GM21786 (cell line): Measurements from ENCODE around the gene TRIM3.
"Not testable (repeated sequence)": the region's sequence is repeated elsewhere in the genome, so short reads cannot be mapped to it uniquely, and the experiment has no call there.

Source experiments
- ATAC-seq: cut with Tn5 transposase; IDR thresholded peaks from one replicate; pipeline ENCODE4 v1.9.1; 2021; ENCODE audit not compliant: unreplicated experiment

Gene TRIM3

DNA sequence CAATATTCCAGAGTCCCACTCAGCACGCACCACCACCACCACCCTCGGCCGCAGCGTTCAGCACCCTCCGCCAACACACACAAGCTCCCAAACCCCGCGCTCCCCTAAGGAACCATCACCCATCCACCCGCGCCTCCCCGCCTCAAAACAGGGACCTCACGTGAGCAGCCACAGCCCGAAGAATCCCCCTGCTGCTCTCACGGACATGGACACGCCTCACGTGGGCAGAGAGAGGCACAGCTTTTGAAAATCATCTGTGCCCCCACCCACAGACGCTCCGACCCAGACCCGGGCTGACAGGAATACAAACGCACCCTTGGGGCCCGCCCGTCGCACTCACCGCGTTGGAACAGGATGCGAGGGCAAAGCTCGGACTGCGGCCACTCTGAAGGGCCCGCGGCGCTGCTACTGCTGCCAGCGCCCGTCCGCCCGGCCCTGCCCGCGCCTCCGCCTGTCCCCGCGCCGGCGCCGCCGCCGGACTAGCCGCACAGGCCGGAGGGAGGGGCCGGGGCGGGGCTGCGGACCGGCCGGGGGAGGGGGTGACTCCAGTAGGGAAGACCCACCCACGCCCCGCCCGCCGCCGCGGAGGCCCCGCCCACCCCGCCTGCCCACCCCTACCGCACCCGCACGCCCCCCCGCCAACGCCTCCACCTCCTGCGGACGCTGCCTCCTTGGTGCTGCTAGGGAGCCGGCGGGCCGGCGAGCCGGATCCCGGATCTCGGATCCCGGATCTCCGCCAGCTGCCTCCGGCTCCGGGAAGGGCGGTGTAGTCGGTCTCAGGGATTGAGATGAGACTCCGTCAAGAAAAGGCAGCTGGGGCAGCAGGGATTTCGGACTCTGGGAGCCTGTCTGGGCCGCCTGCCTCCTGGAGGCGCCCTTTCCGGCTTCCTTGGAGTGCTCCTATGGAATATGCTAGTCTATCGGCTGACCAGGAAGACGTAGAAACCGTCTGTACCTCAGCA is at the start of gene TRIM3:
TRIM3 (minus strand) TSS at position 491 of the 962 bp plus-strand sequence. CDS start 8,246 bp downstream, outside the sequence.
- peak; percentile 54 for ATAC-seq

DNA sequence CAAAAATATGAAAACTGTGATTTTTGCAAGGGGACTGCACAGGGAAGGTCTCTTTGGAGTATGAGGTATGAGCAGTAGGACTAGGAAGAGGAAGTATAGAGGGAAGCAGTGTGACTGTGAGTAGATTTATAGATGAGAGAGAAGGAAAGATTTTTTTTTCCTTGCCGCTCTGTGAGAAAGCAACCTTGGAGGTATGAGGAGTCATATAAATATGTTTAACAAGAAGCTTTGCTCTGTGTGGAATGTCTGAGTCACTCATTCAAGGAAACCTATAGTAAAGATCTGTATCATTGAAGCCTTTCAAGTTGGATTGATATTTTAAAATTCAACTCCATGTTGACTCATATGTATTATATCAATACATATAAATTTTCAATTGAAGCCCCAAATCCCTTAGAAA is 49.5 kb upstream of the TRIM3 start:
- no peak for ATAC-seq

DNA sequence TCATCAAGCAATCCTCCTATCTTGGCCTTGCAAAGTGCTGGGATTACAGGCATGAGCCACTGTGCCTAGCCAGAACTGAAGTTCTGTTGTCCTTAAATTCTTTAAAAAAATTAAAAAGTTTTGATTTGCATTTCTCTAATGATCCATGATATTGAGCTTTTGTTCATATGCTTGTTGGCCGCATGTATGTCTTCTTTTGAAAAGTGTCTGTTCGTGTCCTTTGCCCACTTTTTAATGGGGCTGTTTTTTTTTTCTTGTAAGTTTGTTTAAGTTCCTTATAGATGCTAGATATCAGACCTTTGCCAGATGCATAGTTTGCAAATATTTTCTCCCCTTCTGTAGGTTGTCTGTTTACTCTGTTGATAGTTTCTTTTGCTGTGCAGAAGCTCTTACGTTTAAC is 48.2 kb upstream of the TRIM3 start:
- not testable (repeated sequence) for ATAC-seq

DNA sequence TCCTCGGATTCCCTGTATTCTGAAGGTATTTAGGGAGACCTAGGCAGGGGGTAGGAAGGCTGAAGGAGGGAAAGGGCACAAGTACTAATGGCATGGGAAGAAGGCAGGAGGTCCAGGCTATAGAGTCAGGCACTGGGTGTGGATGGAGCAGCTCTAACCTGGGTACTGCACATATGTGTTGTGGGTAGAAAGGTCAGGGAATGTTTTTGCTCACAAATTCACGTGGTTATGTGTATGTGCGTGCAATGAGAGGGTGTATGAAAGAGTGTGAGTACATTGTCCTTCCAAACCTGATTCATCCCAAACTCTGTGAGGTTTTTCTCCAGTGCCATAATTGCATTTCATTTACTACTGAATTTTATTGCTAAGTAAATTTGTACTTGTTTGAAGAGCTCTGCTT is 46.5 kb upstream of the TRIM3 start:
- ATAC-seq, result no peak

DNA sequence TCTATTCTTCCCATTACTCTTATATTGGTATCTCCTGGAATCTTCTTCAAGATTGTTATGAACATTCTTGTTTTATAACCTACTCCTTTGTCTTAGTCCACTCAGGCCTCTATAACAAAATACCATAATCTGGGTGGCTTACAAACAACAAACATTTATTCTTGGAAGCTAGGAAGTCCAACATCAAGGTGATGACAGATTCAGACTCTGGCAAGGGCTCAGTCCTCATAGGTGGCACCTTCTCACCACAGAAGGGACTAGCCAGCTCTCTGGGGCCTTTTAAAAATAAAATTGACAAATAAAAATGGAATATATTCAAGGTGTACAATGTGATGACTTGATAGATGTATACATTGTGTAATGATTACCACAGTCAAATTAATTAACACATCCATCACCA is 43.1 kb upstream of the TRIM3 start:
- ATAC-seq, result no peak

DNA sequence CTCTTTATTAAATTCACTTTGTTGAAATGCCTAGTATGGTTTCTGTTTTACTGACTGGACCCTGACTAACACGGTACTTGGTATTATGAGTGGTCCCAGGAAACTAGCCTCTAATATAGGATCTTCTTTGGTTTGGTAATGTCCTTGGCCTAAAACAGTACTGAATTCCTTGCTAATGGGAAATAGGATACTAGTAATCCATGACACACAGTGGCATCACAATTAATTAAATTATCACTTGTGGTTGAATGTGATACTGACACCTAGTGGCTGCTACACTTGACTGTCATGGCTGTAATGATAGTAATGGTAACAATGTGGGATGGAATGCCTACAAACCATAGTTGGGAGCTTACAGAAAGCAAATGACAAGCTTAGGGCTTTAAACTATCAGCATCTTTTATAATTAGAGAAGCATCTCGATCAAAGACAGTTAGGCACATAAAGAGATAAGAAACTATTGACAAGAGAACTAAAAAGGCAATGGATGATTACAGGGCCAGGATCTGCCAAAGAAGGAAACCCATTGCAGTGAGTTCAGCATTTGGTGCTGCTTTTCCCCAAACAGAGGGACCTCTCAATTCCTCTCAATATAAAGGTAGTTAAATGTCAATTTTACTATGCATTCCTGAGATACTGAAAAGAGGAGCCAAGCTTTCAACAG is 32.0 kb upstream of the TRIM3 start:
- ATAC-seq, result no peak

DNA sequence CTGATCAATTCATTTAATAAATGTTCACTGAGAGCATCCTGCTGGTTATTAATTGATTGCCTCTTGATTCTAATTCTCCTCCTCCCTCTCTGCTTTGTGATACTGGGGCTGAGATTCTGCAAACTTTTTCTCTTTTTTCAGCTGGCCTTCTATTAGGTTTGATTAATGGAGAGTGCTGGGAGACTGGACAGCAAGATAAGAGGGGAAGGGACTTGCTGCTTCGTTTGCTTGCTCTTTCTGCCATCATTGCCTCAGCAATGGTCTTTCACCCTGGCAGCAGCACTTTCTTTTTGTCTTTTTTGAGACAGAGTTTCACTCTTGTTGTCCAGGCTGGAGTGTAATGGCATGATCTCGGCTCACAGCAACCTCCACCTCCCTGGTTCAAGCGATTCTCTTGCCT is 30.4 kb upstream of the TRIM3 start:
- no peak for ATAC-seq

DNA sequence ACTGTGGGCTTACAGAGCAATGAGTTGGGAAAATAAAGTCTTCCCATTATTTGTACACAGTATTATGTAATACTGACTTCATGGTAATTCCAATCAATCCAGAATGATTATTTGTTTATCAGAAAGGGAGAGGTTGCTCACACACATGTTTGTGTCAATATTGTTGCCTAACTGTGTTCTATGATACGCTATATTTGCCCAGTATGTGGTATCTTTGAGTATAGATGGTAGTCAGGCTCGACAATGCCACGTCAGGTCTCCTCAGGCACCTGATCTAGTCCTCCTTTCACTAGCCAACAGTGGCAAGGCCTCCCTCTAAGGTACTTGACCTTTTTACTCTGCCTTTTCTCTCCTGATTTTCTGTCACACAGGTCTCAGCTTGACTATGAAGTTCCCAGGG is 28.6 kb upstream of the TRIM3 start:
- ATAC-seq, result no peak

DNA sequence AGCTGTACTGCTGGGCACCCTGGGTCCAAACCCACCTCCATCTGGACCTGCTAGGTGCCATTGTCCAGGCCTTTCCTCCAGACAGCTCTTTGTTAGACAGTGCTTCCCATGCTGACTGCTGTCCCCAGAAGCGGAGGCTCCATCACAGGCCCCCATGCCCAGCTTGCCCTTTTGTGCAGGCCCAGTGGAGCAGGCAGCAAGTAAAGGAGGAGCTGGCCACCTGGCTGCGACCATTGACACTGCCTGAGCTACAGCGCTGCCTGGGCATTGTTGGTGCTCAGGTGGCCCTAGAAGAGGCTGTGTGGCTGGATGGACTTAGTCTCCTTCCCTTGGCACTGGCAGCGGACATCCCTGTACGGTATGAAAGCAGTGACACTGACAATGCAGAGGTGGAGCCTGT is 24.8 kb upstream of the TRIM3 start:
- ATAC-seq, result no peak

DNA sequence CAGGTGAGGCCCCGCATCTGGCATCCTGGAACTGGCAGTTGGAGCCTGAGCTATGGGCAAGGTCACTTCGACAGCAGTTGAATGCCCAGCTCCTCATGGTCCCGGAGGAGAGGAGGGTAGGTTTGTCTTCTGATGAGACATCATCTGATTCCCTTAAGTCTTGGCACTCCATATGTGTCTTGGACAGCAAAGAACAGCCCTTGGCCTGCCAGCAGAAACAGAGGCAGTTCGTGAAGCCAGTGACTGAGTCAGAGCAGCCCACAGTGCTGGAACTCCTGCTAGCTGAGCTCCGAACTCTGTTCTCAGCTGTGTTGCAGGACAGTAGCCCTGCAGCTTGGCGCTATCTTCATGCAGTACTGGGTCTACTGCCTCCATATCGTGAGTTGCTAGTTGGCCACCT is 24.4 kb upstream of the TRIM3 start:
- no peak for ATAC-seq

DNA sequence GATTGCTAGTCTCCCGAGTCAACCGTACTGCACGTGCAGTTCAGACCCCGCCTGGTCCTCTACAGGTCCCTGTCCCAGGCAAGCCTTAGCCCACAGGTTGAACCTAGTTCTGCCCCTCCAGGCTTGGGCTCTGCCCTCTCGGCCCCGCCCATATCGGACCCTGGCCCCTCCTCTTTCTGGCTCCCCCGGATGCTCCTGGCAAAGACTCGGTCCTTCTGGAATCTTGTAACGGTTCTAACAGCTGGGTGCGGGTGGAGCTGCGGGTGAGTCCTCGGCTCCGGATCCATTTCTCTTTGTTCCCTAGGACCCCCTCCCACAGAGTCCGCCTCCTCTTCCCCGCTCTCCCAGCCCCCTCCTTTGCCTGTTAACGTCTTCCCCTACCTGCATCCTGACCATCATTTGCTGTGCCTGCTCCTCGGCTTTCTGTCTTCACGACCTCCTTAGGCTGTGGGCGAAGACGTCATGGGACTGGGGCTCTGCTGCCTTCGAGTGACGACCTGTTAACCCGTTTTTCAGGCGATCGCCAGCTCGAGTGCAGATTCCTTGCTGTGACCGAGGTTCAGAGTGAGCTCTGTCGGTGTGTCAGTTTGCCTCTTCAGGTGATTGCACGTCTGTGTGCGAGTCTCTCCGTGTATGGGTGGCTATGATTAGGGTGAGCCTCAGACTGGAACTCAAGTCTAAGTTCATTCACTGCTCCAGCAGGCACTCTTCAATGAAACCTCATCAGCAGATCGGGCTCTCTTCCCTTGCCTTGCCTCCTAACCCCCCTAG is 23.5 kb upstream of the TRIM3 start, which contains the start of gene DNHD1:
DNHD1 (plus strand) TSS at position 212 of the 771 bp plus-strand sequence. CDS start 936 bp downstream, outside the sequence.
- no peak for ATAC-seq

DNA sequence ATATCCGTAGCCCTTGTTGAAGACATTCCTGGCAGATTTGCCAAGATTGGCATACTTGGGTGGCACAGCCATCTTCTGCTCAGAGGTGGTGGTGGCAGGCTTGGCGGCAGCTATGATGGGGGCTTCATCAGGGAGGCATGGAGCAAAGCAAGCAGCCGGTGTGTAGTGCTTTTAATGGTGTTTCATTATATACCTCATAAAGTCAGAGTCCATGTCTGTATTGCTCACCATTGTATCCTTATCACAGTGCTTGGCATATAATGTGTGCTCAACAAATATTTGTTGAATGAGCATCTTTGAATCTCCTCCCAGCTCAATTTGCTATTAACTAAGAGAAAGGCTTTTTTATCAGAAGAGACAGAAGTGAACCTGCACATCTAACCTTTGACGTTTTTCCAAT is 15.6 kb upstream of the TRIM3 start:
- ATAC-seq, result no peak

DNA sequence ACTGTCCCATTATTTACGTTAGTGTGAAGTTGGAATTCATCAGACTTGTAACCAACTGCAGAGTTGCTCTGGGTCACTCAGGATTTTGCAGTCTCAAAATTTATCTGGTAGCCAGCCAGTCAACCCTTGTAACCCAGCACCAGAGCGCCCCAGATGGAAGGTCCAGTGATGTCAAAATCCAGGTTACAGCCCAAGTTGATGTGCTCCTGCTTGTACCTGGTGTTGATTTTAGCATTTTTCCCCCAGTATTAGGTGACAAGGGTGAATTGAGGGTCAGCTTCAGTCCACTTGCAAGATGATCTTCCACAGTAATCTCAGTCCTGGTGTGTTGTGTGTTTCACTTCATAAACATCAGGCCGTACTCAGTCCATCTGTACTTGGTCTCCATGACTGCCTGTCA is 15.1 kb upstream of the TRIM3 start:
- ATAC-seq, result no peak

DNA sequence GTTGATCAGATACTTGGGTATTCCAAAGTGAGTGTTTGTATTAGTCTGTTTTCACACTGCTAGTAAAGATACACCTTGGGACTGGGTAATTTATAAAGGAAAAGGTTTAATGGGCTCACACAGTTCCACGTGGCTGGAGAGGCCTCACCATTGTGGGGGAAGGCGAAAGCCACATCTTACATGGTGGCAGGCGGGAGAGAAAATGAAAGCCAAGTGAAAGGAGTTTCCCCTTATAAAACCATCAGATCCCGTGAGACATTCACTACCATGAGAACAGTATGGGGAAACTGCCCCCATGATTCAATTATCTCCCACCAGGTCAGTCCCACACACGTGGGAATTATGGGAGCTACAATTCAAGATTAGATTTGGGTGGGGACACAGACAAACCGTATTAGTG is 14.6 kb upstream of the TRIM3 start:
- ATAC-seq, result no peak

DNA sequence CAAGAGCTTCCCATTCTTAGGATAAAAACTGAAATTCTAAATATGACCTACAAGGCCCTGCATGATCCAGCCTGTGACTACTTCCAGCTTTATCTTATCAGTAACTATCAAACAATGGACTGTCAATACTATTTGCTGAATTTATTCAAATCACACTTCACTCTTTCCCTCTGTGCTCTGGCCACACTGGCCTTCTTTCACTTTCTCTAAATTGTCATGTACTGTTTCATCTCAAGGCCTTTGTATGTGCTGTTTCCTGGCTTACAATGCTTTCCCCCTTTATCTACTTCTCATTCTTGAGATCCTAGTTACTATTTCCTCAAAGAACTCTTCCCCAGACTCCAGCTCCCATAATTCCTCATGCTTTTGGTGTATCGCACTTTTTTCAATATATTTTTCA is 13.2 kb upstream of the TRIM3 start:
- ATAC-seq, result no peak

DNA sequence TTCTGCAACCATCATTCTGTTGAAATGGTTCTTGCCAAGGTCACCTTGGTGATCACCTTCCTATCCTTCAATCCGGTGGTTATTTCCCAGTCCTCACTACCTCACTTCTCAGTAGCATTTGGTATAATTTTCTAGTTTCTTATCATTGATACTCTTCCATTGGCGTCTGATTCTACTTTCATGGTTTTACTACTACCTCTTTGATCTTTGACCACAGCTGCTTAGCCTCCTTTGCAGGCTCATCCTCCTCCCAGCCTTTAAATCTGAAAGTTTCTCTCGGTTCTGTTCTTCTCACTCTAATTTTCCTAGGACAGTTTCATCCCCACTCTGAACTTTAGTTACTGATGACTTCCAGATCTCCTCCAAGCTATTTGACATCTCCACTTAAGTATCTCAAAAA is 12.5 kb upstream of the TRIM3 start:
- no peak for ATAC-seq

DNA sequence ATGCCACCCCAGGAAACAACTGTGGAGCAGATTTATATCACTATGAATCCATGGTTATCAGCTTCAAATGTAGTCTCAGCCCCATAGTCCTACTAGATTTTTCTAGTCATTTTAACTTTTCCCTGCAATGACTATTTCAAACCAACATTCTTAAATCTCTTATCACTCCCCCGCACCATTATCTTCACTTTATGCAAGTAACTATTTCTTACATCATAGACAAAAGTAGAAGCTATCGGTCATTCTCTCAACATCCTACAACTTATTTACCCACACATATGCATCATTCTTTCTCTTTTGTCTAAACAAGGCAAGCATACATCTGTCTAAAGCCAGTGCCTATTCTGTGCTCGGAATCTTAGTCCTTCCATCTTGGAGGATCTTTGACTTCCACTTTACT is 11.9 kb upstream of the TRIM3 start:
- ATAC-seq, result no peak

DNA sequence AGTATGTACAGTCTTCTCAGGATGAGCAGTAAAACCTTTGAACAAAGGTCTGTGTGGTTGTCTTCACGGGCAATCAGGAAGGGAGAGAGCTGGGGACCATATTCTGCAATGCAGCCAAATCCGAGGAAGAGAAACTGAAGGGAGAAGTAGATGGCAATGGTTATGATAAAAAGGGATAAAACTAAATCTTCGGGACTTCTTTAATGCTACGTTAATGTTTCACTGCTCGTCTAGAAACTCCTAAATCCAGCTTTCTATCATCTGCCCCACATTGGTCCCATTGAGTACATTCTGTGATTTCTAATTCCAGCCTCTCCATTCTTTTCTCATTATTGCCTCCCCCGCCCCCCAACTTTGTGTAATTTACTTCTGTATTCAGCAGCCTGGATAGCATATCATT is 9.3 kb upstream of the TRIM3 start:
- ATAC-seq, result no peak

DNA sequence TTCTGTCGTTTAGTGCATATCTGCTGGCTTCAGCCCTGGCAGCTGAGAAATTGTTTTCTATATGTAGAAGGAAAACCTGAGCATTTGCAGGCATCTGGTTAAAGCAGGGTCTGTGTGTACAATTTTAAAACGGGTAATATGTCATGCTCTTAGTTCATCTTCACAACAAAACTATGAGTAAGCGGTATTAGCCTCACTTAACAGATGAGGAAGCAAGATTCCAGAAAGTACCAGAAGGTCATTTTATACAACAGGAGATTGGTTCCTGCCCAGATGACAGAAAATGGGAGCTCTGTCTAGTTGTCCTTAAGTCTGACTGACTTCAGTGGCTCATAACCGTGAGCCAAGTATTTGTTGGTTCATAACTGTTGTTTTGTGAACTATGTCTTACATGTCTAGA is 8.7 kb upstream of the TRIM3 start:
- ATAC-seq, result no peak

DNA sequence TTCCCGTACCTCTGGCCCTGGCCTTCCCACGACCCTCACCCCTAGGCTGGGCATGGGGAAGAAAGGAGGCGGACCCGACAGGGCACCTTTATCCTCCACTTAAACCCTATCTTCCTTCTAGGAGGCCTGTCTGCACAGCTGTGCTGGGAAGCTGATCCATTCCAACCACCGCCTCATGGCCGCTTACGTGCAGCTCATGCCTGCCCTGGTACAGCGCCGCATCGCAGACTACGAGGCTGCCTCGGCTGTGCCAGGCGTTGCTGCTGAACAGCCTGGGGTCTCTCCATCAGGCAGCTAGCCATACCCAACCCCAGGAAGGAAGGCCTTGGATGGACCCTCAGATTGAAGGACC is 8.2 kb upstream of the TRIM3 start:
- no peak for ATAC-seq
